Neural cell (in vitro differentiated cells): ENCODE measurements around the gene CFAP43. TPM values are rescaled to one million over a fixed set of nuclear protein-coding genes. Genes with fewer than 3 reads are reported as not detected.

Experiments
- H2AFZ ChIP-seq: fragments of 200-600, 300-800 bp; sonication (generic), shearing (Covaris generic); 2 replicates; pipeline ENCODE4 v1.6.0; 2014; ENCODE audit warnings: low read depth, mild to moderate bottlenecking, antibody characterized with exemption, low read length, moderate library complexity
- H3F3A ChIP-seq: fragments of 200-600 bp; shearing (Covaris generic); 2 replicates; pipeline ENCODE4 v1.6.1; 2016; ENCODE audit warnings: mild to moderate bottlenecking, moderate library complexity, mixed read lengths, antibody characterized with exemption, low read length; ENCODE audit not compliant: insufficient read depth, poor library complexity, severe bottlenecking
- H3K27ac ChIP-seq: fragments of 200-600, 300-800 bp; sonication (generic), shearing (Covaris generic); 2 replicates; pipeline ENCODE4 v1.5.1; 2014; ENCODE audit warnings: mild to moderate bottlenecking, low read length, moderate library complexity
- H3K27me3 ChIP-seq: fragments of 300-800, 200-600 bp; sonication (generic), shearing (Covaris generic); 2 replicates; pipeline ENCODE4 v1.6.0; 2014; ENCODE audit warnings: mild to moderate bottlenecking, low read depth, low read length, moderate library complexity; ENCODE audit not compliant: insufficient read depth
- H3K36me3 ChIP-seq: fragments of 300-800, 200-600 bp; sonication (generic), shearing (Covaris generic); 2 replicates; pipeline ENCODE4 v1.5.1; 2014; ENCODE audit warnings: mild to moderate bottlenecking, antibody characterized with exemption, low read length, moderate library complexity; ENCODE audit not compliant: insufficient read depth
- H3K4me2 ChIP-seq: fragments of 300-800, 200-600 bp; sonication (generic), shearing (Covaris generic); 2 replicates; pipeline ENCODE4 v1.6.0; 2014; ENCODE audit warnings: mild to moderate bottlenecking, low read length
- H3K4me3 ChIP-seq: fragments of 300-800, 200-600 bp; sonication (generic), shearing (Covaris generic); 2 replicates; pipeline ENCODE4 v1.5.1; 2014; ENCODE audit warnings: mild to moderate bottlenecking, low read length, moderate library complexity
- H3K79me2 ChIP-seq: fragments of 200-600 bp; shearing (Covaris generic); replicated peaks from 2 replicates; pipeline ENCODE4 v1.6.0; 2014; ENCODE audit warnings: mild to moderate bottlenecking, low read length, moderate library complexity; ENCODE audit not compliant: insufficient read depth
- H3K9ac ChIP-seq: fragments of 300-800, 200-600 bp; sonication (generic), shearing (Covaris generic); 2 replicates; pipeline ENCODE4 v1.6.1; 2016; ENCODE audit warnings: mild to moderate bottlenecking, low read length, mixed read lengths
- H3K9me2 ChIP-seq: fragments of 200-600 bp; shearing (Covaris generic); 2 replicates; pipeline ENCODE4 v1.6.1; 2016; ENCODE audit warnings: mild to moderate bottlenecking, low read length, mixed read lengths; ENCODE audit not compliant: insufficient read depth
- H3K9me3 ChIP-seq: fragments of 200-600, 300-800 bp; sonication (generic), shearing (Covaris generic); 2 replicates; pipeline ENCODE4 v1.6.1; 2016; ENCODE audit warnings: mild to moderate bottlenecking, mixed run types, low read length, moderate library complexity, mixed read lengths
- H4K20me1 ChIP-seq: fragments of 200-600 bp; shearing (Covaris generic); 2 replicates; pipeline ENCODE4 v1.6.1; 2016; ENCODE audit warnings: mild to moderate bottlenecking, mixed run types; ENCODE audit not compliant: insufficient read depth
- EP300 ChIP-seq: fragments of 450-650 bp; conservative IDR thresholded peaks from 2 replicates; pipeline ENCODE4 v1.6.1; 2014; ENCODE audit warnings: antibody characterized with exemption, mild to moderate bottlenecking, moderate library complexity; ENCODE audit not compliant: poor library complexity, severe bottlenecking
- EZH2 ChIP-seq: fragments of 200-600, 300-800 bp; shearing (Covaris generic), sonication (generic); IDR thresholded peaks from 2 replicates; pipeline ENCODE4 v1.6.1; 2014; ENCODE audit warnings: antibody characterized with exemption, low read length, borderline replicate concordance, mild to moderate bottlenecking; ENCODE audit not compliant: insufficient read depth, poor library complexity, severe bottlenecking
- MXI1 ChIP-seq: fragments of 450-650 bp; conservative IDR thresholded peaks from 2 replicates; pipeline ENCODE4 v1.6.1; 2014; ENCODE audit warnings: antibody characterized with exemption, mild to moderate bottlenecking; ENCODE audit not compliant: poor library complexity, severe bottlenecking
- POLR2AphosphoS5 ChIP-seq: IDR thresholded peaks from 2 replicates; pipeline ENCODE4 v1.6.1; 2012
- RAD21 ChIP-seq: fragments of 450-650 bp; conservative IDR thresholded peaks from 2 replicates; pipeline ENCODE4 v1.6.1; 2014; ENCODE audit warnings: antibody characterized with exemption, mild to moderate bottlenecking, moderate library complexity
- REST ChIP-seq: IDR thresholded peaks from 2 replicates; pipeline ENCODE4 v1.6.1; 2012; ENCODE audit warnings: borderline replicate concordance
- SMC3 ChIP-seq: fragments of 450-650 bp; conservative IDR thresholded peaks from 2 replicates; pipeline ENCODE4 v1.6.1; 2014; ENCODE audit warnings: antibody characterized with exemption, mild to moderate bottlenecking, moderate library complexity; ENCODE audit not compliant: poor library complexity
- TAF1 ChIP-seq: IDR thresholded peaks from 2 replicates; pipeline ENCODE4 v1.6.1; 2012; ENCODE audit warnings: low read depth
- polyA plus RNA-seq: library from polyadenylated mRNA; depleted of rRNA; stranded (reverse); fragments of >200 nt; gene quantifications from 2 replicates; pipeline ENCODE4 v1.2.3, GENCODE V29; 2014
- TF ChIP-seq, protein P1 (sequence below): fragments of 450-650 bp; IDR thresholded peaks from 2 replicates; pipeline ENCODE4 v1.5.1; 2014; ENCODE audit warnings: antibody characterized with exemption, mild to moderate bottlenecking, moderate library complexity; ENCODE audit not compliant: poor library complexity, severe bottlenecking

The CFAP43 gene
- polyA plus RNA-seq, 1 donor from 2014 or later = 5.0 TPM

GRCh38 chr10:104209575-104210198 is 22.5 kb downstream of the CFAP43 start:
- no peak overlapping the region for H3K4me2 ChIP-seq
- H3K79me2 ChIP-seq = no peaks in the 10 kb centered on the region
- H3K9ac ChIP-seq = no peak overlapping the region
- no peaks in the 10 kb centered on the region for H3K27me3 ChIP-seq
- H3F3A ChIP-seq = no peaks in the 10 kb centered on the region
- H3K9me2 ChIP-seq = no peaks in the 10 kb centered on the region
- peak; percentile 78 for TF ChIP-seq RAD21
- TF ChIP-seq TAF1 = no peak
- TF ChIP-seq, protein P1, sequence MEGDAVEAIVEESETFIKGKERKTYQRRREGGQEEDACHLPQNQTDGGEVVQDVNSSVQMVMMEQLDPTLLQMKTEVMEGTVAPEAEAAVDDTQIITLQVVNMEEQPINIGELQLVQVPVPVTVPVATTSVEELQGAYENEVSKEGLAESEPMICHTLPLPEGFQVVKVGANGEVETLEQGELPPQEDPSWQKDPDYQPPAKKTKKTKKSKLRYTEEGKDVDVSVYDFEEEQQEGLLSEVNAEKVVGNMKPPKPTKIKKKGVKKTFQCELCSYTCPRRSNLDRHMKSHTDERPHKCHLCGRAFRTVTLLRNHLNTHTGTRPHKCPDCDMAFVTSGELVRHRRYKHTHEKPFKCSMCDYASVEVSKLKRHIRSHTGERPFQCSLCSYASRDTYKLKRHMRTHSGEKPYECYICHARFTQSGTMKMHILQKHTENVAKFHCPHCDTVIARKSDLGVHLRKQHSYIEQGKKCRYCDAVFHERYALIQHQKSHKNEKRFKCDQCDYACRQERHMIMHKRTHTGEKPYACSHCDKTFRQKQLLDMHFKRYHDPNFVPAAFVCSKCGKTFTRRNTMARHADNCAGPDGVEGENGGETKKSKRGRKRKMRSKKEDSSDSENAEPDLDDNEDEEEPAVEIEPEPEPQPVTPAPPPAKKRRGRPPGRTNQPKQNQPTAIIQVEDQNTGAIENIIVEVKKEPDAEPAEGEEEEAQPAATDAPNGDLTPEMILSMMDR = peak; percentile 81
- no peak for TF ChIP-seq EP300
- no peak for TF ChIP-seq POLR2AphosphoS5
- peak; percentile 88 for TF ChIP-seq SMC3
- TF ChIP-seq REST = no peak
- no peak for TF ChIP-seq MXI1
- TF ChIP-seq EZH2 = no peak
- H4K20me1 ChIP-seq = no peaks in the 10 kb centered on the region
- peak overlapping the region; percentile 52 for H2AFZ ChIP-seq
- H3K9me3 ChIP-seq = no peaks in the 10 kb centered on the region
- H3K27ac ChIP-seq = no peak overlapping the region
- H3K36me3 ChIP-seq = no peaks in the 10 kb centered on the region
- no peak overlapping the region for H3K4me3 ChIP-seq

GRCh38 chr10:104208730-104209129 is 23.4 kb downstream of the CFAP43 start:
- H3K9me3 ChIP-seq = no peaks in the 10 kb centered on the region
- H4K20me1 ChIP-seq = no peaks in the 10 kb centered on the region
- no peaks in the 10 kb centered on the region for H3K36me3 ChIP-seq
- no peak overlapping the region for H3K4me3 ChIP-seq
- no peaks in the 10 kb centered on the region for H3K79me2 ChIP-seq
- no peak overlapping the region for H3K4me2 ChIP-seq
- no peaks in the 10 kb centered on the region for H3K9me2 ChIP-seq
- no peak overlapping the region for H3K27ac ChIP-seq
- no peaks in the 10 kb centered on the region for H3K27me3 ChIP-seq
- H2AFZ ChIP-seq = peak overlapping the region; percentile 52
- H3F3A ChIP-seq = no peaks in the 10 kb centered on the region
- TF ChIP-seq REST = no peak
- no peak for TF ChIP-seq SMC3
- no peak for TF ChIP-seq EP300
- TF ChIP-seq POLR2AphosphoS5 = no peak
- H3K9ac ChIP-seq = no peak overlapping the region
